HG03558 (cell line): Measurements from ENCODE around the gene PHGDH.
"Not testable (repeated sequence)": the region's sequence is repeated elsewhere in the genome, so short reads cannot be mapped to it uniquely, and the experiment has no call there.

Experiments used
- ATAC-seq: cut with Tn5 transposase; IDR thresholded peaks from one replicate; pipeline ENCODE4 v1.9.1; 2021; ENCODE audit warnings: moderate number of reproducible peaks; ENCODE audit not compliant: unreplicated experiment; ENCODE audit errors: extremely low read depth

PHGDH gene

DNA sequence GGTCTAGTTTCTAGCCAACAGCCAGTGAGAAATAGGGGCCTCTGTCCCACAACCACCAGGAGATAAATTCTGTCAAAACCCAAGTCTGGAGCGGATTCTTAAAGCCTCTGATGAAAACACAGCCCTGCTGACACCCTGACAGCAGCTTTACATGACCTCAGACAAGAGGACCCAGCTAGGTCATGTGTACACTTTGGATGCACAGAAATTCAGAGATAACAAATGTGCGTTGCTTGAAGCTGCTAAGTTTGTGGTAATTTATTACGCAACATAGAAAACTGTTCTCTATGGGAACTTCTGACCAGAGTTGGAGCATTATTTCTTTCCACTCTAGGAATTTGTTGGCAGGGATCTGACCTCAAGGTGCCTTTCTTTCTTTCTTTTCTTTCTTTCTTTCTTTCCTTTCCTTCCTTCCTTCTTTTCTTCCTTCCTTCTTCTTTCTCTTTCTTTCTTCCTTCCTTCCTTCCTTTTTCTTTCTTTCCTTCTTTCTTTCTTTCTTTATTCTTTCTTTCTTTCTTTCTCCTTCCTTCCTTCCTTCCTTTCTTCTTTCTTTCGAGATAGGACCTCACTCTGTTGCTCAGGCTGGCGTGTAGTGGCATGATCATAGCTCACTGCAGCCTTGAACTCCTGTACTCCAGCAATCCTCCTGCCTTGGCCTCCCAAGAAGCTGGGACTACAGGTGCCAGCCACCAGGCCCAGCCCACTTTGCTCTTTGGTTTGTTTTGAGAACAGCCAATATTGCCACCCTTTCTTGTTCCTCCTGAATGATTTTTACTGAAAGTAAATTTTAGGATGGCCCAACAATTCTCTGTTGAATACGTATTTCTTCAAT lies 71.8 kb downstream of the PHGDH start:
- no peak for ATAC-seq

GRCh38 chr1:119784191-119784781 lies 72.6 kb downstream of the PHGDH start:
- ATAC-seq = no peak

GRCh38 chr1:119786046-119786445 lies 74.3 kb downstream of the PHGDH start:
- ATAC-seq = not testable (repeated sequence)

GRCh38 chr1:119786473-119787050 lies 74.8 kb downstream of the PHGDH start:
- not testable (repeated sequence) for ATAC-seq

DNA sequence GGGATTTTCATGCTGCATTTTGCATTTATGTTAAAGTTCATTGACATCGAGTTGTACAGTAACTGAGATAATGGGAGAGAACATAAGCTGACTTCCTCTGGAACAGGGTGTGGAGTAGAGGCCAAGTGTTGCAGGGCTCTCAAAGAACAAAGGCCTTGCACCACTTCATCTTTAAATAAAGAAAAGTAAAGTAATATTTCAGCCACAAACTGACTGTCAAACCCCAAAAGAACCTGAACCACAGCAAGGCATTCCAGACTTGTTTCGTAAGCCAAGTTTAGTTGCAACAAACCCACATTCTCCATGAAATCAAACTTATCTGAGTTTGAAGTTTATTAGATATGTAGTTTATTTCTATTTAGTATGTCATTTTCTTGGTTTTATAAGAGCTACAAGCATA lies 76.0 kb downstream of the PHGDH start:
- no peak for ATAC-seq

DNA sequence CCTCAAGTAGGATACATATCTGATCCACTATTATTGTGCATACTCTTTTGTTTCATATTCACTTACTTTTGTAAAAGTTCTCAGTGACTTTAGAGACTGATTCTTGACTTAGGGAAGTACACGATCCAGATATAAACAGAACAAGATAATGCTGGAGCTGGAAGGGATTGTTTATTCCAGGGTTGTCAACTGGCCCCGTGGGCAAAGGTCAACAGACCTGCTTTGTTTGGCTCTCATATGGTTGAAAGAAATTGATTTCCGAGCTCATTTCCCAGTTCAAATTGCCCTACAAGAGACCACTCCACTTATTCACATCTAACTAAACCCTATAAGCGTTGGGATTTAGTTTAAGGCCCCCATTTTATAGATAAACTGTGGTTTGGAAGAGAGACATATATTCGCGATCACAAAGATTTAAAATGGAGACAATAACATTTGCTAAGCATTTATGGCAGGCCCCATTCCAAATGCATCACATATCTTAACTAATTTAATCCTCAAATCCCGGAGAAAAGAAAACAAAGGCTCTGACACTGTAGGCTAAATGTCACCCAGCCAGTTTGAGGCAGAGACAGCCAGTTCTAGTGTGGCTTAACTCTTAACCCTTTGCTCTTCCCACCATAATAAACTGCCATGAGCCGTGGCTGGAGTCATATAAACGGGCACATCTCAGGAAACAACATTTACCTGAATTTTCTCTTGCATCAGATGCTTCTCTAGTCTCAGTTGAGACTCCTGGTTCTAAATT lies 78.9 kb downstream of the PHGDH start:
- ATAC-seq = no peak

- no peak for ATAC-seq
These were observed 79.6 kb downstream of the PHGDH start for GRCh38 chr1:119791377-119791776.
